OCI-LY7 (cell line): ENCODE measurements around the gene TBC1D2B. TPM values are rescaled to one million over a fixed set of nuclear protein-coding genes. Genes with fewer than 3 reads are reported as not detected.

Experiments used
- BruUV-seq: library from RNA; stranded (reverse); fragments of 400-500 nt; replicated peaks from 2 replicates; lab custom pipeline; 2021; lab: Mats Ljungman, UMichigan
- CTCF ChIA-PET: fragments of 300-600 bp; sonication (Branson Sonifier 250); formaldehyde crosslinking; loops from one replicate; lab custom pipeline; 2022; ENCODE audit warnings: antibody characterized with exemption; ENCODE audit not compliant: unreplicated experiment; lab: Charles Lee
- POLR2A ChIA-PET: fragments of 300-600 bp; sonication (Branson Sonifier 250); formaldehyde crosslinking; loops from one replicate; lab custom pipeline; 2022; ENCODE audit warnings: antibody characterized with exemption; lab: Charles Lee
- DNase-seq: peaks from one replicate; pipeline ENCODE4 v3.0.0-alpha.2; 2015; ENCODE audit warnings: low spot score
- H2AFZ ChIP-seq: fragments of 200-600 bp; sonication (generic), shearing (Covaris generic); 2 replicates; pipeline ENCODE4 v1.6.1; 2014; ENCODE audit warnings: mild to moderate bottlenecking, antibody characterized with exemption, low read length, moderate library complexity
- H3K27ac ChIP-seq: fragments of 200-600 bp; sonication (generic); 2 replicates; pipeline ENCODE4 v1.5.1; 2014; ENCODE audit warnings: mixed run types, low read depth, mild to moderate bottlenecking, moderate library complexity, low read length, inconsistent platforms; ENCODE audit not compliant: poor library complexity, severe bottlenecking
- H3K36me3 ChIP-seq: fragments of 200-600 bp; sonication (generic); 2 replicates; pipeline ENCODE4 v1.6.1; 2014; ENCODE audit warnings: mild to moderate bottlenecking, antibody characterized with exemption, low read length, moderate library complexity, mixed read lengths; ENCODE audit not compliant: insufficient read depth
- H3K4me1 ChIP-seq: fragments of 200-600 bp; sonication (generic); 2 replicates; pipeline ENCODE4 v1.5.1; 2014; ENCODE audit warnings: mild to moderate bottlenecking, low read length; ENCODE audit not compliant: insufficient read depth, poor library complexity, severe bottlenecking
- H3K4me2 ChIP-seq: fragments of 200-600 bp; sonication (generic); 2 replicates; pipeline ENCODE4 v1.6.1; 2014; ENCODE audit warnings: mild to moderate bottlenecking, low read length
- H3K4me3 ChIP-seq: fragments of 200-600 bp; sonication (generic); 2 replicates; pipeline ENCODE4 v1.5.1; 2014; ENCODE audit warnings: mild to moderate bottlenecking, low read depth, low read length; ENCODE audit not compliant: poor library complexity, severe bottlenecking
- H3K79me2 ChIP-seq: fragments of 200-600 bp; sonication (generic); 2 replicates; pipeline ENCODE4 v1.6.1; 2016; ENCODE audit warnings: low read depth, mild to moderate bottlenecking, low read length, moderate library complexity, mixed read lengths; ENCODE audit not compliant: insufficient read depth
- H3K9me2 ChIP-seq: fragments of 200-600 bp; sonication (generic); 2 replicates; pipeline ENCODE4 v1.6.1; 2016; ENCODE audit warnings: mild to moderate bottlenecking, low read length, mixed read lengths; ENCODE audit not compliant: insufficient read depth
- H3K9me3 ChIP-seq: fragments of 200-600 bp; sonication (generic); 2 replicates; pipeline ENCODE4 v1.6.1; 2014; ENCODE audit warnings: mild to moderate bottlenecking, mixed run types, low read length, mixed read lengths
- H4K20me1 ChIP-seq: fragments of 200-600 bp; sonication (generic); 2 replicates; pipeline ENCODE4 v1.6.1; 2014; ENCODE audit warnings: mild to moderate bottlenecking, antibody characterized with exemption, low read length, moderate library complexity, mixed read lengths; ENCODE audit not compliant: insufficient read depth
- CTCF ChIP-seq: fragments of 200-600 bp; sonication (generic); conservative IDR thresholded peaks from 2 replicates; pipeline ENCODE4 v1.5.1; 2014; ENCODE audit warnings: mild to moderate bottlenecking, antibody characterized with exemption, low read length, moderate library complexity, mixed read lengths
- EZH2phosphoT487 ChIP-seq: fragments of 200-600 bp; sonication (generic); IDR thresholded peaks from 2 replicates; pipeline ENCODE4 v1.6.1; 2018; ENCODE audit warnings: low read depth, borderline replicate concordance, mild to moderate bottlenecking, mixed run types, antibody characterized with exemption, low read length, moderate library complexity, mixed read lengths
- intact Hi-C: fragments of 100-400 bp; cut with micrococcal nuclease; formaldehyde crosslinking; loops from one replicate; pipeline ENCODE4 v1.10.0; 2022; ENCODE audit not compliant: unreplicated experiment
- total RNA-seq, 2 experiments: library from RNA; depleted of rRNA in 1 of 2; stranded (reverse); fragments of >200 nt in 1 of 2; shearing (Covaris generic) in 1 of 2; gene quantifications; 2 replicates each; pipeline ENCODE4 v1.2.3, GENCODE V29; 2014 to 2022

Gene TBC1D2B
- total RNA-seq, 2 experiments from 2014 or later: 30.9 to 41.5 TPM

GRCh38 chr15:78067328-78068228 lies 9.9 kb downstream of the TBC1D2B start:
- Histone ChIP-seq H3K4me3 (peak overlapping the region; percentile 56), H3K4me1 (peaks cover 96% of the 10 kb centered on the region), H3K79me2 (peaks cover 97% of the 10 kb centered on the region), H4K20me1 (no peaks in the 10 kb centered on the region), H3K9me3 (no peaks in the 10 kb centered on the region), H2AFZ (no peak overlapping the region), H3K36me3 (peaks cover 22% of the 10 kb centered on the region; the same call in 1 of the 2 replicates), H3K4me2 (peak overlapping the region; percentile 85), H3K27ac (peak overlapping the region; percentile 82), H3K9me2 (no peaks in the 10 kb centered on the region)
- intact Hi-C loops: no loop called here
- ChIA-PET CTCF (interaction anchor here (1.4 kb wide), 1 partner anchor 9 kb away, joined by 3 read pairs; no protein-coding TSS in a partner anchor), POLR2A (interaction anchor here (1.7 to 5.9 kb wide), 4 partner anchors 10 to 35 kb away, joined by 6 to 53 read pairs (median 26); no protein-coding TSS in a partner anchor)
- TF ChIP-seq EZH2phosphoT487: no peak
- no peak for TF ChIP-seq CTCF
- BruUV-seq: no TSS peak
- DNase-seq: no peak

DNA sequence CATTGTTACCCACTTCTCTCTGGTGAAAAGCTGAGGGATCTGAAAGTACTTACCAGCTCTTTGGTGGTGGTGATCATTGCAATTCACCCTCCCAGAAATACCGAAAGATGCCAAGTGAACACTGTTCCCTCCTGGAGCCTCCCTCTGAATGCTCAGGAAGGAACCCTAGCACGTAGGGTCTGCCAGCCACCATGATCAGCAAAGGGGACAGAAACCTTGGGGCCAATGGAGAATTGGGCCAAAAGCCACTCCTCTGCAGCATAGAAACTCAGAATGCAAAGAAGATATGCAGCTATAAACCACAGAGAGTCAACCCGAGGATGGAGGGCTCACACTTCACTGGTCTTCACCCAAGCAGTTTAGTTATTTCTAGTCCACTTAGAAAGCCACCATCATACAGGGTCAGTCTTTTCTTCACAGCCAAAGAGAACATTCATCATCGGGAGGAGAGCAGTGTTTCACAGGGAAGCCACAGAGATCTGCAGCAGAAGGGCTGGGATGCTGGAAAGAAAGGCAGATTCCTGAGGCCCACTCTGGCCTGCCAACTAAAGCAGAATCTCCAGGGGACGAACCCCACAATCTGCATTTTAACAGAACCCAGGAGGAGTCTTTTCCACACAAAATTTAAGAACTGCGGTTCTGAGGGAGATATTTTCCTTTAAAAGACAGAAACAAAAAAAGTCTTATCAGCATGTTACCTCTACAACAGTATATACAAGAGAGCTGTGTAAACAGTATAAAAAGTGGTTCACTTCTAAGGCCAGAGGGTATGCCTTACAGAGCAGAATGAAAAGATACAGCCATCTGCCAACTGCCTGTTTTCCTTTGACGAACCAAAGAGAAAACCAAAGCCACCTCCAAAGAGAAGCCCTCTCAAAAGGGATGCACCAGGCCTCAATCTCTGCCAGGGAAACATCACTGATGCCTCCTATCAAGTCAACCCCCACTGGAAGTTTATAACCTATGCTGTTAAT lies 11.3 kb downstream of the TBC1D2B start:
- ChIA-PET POLR2A (interaction anchor here (0.9 to 5.9 kb wide), 4 partner anchors 8 to 32 kb away, joined by 4 to 53 read pairs (median 26); no protein-coding TSS in a partner anchor), CTCF (interaction anchor here (0.6 to 1.4 kb wide), 2 partner anchors 8 to 1731 kb away, joined by 3 to 5 read pairs; no protein-coding TSS in a partner anchor)
- H2AFZ ChIP-seq: no peak overlapping the region; the same call in 1 of the 2 replicates
- no peak for TF ChIP-seq CTCF
- TF ChIP-seq EZH2phosphoT487: no peak
- H3K9me3 ChIP-seq: no peaks in the 10 kb centered on the region
- H3K36me3 ChIP-seq: peaks cover 14% of the 10 kb centered on the region; the same call in 1 of the 2 replicates
- H3K4me2 ChIP-seq: peak overlapping the region; percentile 85
- H3K4me1 ChIP-seq: peaks cover 95% of the 10 kb centered on the region
- no peaks in the 10 kb centered on the region for H4K20me1 ChIP-seq
- no TSS peak for BruUV-seq
- no peaks in the 10 kb centered on the region for H3K9me2 ChIP-seq
- intact Hi-C loops: loop anchor here (1.0 kb wide), 1 partner anchor 32 kb away; no protein-coding TSS in a partner anchor
- peak; percentile 63 for DNase-seq
- peak overlapping the region; percentile 50 for H3K4me3 ChIP-seq
- peaks cover 98% of the 10 kb centered on the region for H3K79me2 ChIP-seq
- H3K27ac ChIP-seq: peak overlapping the region; percentile 82
